CD4-positive, alpha-beta T cell treated with Interleukin-17A for 1 hour (primary cell): ENCODE data around the gene OBSCN.

Experiments used
- DNase-seq: peaks from one replicate; pipeline ENCODE4 v3.0.0-alpha.2; 2020

Gene OBSCN

DNA sequence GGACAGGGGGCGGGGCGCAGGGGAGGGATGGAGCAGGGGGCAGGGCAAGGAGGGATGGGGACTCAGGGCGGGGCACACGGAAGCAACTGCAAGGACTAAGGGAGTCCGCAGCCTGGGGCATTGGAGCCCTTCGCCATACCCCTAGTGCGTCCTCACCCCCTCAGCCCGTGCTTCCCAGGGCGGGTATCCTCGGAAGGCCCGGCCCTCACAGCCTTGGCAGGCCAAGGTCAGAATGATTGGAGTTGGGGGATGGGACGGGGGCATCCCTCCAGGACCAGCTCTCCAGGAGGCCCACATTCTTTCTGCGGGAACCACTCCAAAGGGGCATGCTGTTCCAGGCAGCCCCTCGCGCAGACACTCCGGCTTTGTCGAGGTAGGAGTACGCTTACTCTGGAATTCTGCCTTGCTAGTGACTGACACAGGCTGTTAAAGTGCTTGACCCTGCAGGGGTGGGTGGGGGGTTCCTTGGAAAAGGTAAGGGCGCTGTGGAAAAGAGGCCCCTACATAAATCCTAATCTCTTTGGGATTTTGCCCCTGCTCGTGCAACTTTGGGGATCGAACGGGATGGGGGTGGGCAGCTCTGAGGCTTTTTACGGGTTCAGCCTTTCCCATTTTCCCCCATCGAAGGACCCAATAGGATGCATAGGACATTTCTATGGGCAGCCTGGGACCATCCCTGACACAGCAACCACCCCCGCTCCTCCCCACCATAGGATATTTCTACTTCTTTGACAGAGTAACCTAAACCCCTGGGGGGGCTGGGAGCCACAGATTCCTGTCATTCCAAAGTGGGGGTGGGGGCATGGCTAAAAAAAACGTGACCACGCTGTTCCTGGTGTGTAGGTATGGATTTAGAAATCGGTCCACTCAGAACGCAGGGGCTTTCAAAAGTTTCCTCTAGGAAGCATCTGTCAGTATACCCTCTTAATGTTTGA lies 199.5 kb downstream of the OBSCN start:
- no peak for DNase-seq

DNA sequence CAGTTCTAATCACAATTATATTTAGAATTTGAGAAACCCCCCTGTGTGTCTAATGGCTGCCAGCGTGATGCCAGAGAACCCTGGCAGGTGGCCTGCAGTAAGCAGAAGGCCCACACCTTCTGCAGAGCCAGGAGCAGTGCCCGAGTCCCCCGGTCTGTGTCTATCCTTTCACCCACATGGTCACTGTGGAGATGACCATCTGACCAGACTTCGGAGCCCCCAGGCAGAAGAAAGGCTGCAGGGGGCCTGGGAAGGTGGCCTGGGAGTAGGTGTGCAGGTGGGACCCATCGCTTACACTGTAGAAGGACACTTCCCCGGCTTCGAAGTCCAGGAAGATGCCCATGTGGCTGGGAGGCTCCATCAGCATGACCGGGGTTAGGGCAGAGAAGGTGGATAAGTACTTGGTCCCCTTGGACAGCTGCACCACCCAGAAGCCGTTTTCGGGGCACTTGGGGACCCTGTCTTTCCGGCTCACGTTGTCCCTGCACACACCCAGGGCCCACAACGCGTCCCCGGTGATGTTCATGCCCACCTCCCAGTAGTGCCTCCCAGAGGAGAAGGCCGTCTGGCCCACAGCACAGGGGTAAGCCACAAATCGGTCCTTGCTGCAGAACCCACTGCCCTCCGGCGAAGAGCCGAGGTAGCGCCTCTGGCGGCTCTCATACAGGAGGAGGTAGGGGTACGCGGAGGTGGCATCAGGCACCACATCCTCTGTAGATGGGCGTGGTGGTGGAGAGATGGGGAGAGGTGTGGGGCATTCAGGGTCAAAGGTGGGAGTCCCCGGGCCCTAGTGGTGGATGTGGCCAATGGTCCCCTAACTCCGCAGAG lies 200.4 kb downstream of the OBSCN start:
- DNase-seq, result no peak

DNA sequence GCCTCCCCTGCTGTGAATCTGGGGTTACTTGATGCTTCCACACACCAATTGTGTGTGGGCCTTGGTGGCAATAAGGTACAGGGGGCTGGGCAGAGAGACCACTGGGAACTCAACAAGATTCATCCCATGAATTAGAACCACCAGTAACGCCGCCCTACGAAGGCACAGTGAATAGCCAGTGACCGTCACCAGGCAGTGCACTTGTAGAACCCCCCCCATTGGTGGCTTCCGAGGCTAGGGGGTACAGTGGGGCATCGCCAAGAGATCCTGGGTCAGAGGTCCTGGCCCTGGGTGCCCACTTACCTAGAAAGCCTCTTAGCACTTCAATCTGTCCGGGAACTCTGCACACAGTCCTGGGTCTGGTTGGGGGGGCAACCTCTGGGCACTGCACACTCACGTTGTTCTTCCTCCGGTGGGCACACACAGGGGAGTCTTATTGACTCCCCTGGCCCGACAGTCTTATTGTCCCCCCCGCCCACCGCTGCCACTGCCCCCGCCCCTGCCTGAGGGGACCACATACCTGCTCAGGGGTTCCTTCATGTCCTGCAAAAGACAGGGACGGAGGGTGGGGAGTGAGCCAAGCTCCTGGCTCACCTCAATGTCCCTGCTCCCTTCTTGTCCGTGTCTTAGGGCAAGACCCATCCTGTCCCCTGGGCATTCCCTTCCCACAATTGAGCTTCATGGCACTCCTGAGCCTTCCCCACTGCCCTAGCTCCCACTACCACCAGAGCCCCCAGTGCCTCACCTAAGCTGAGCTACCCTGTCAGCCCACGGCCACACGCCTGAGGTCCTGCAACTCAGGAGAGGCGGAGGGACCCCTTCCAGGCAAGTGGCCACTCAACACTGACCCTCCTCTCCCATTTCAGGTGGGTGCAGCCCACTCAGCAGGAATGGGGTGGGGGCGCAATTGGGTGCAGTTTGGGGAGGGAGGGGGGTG lies 201.3 kb downstream of the OBSCN start:
- no peak for DNase-seq

DNA sequence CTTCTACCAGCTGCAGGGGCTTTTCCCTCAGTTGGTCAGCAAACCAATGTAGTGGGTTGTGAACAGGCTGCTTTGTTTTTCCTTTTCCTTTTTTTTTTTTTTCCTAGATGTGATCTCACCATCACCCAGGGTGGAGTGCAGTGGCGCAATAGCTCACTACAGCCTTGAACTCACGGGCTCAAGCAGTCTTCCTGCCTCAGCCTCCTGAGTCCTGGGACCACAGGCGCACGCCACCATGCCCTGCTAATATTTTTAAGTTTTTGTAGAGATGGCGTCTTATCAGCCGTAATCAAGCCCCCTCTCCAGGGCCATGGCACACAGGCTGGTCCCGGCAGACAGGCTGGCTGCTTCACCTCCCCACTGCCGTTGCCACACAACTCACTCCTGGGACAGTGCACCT lies 202.2 kb downstream of the OBSCN start:
- DNase-seq, result no peak

DNA sequence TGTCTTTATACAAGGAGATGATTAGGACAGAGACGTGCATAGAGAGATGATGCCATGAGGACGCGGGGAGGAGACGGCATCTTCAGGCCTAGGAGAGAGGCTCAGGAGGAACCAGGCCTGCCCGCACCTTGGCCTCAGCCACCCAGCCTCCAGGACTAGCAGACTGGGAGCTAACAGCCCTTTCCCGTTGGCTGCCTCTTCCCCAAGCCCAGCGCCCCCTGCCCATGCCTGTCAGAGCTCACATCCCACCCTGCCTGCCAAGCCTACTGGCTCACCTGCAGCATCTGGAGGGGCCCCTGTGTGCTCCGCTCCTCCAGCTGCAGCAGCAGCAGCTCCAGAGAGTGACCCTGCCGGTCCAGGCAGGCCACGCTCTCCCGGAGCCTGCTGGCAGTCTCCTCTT lies 202.8 kb downstream of the OBSCN start:
- DNase-seq, result no peak

DNA sequence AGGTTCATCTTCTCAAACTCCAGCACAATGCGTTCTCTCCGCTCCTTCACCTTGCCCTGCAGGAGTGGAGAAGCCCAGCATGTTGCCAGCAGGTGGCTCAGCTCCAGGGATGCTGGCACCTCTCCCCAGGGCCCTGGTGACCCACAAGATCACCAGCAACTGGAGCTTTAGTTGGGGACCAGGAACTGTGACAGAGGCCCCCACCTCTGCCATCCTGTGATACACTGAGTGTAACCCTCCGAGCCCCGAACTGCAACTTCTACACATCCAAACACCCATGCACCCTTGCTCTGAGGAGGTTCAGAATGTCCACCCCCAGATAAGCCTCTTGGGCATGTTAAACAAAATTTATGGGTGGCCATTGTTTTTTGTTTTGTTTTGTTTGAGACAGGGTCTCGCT lies 203.3 kb downstream of the OBSCN start:
- no peak for DNase-seq

DNA sequence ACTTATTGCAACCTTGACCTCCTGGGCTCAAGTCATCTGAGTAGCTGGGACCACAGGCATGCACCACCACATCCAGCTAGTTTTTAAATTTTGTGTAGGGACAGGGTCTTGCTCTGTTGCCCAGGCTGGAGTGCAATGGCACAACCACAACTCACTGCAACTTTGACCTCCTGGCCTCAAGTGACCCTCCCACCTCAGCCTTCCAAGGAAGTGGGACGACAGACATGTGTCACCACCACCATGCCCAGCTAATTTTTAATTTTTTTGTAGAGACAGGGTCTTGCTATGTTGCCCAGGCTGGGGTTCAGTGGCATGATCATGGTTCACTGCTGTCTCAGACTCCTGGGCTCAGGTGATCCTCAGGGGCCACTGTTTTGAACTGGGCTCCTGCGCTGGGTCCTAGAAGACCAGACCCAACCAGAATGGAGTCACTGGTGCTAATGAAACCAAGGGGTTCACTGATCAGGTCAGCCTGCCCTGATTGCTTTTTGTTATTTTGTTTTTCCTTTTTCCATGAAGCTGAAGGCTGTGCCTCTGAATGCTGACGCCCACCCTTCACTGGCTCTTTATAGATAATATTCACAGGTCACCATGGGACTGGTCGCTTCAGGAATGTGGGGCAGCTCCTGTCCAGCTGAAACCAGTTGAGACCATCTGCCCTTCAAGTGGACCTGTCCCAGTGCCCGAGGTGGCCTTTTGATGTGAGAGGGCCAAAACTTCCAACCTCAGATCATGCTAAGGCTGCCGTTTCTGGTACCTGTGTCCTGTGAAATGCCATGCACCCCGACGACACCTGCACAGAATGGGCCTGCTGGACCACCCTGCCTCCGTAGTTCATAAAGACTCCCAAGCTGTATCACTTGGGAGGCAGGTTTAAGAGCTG lies 203.9 kb downstream of the OBSCN start:
- no peak for DNase-seq

DNA sequence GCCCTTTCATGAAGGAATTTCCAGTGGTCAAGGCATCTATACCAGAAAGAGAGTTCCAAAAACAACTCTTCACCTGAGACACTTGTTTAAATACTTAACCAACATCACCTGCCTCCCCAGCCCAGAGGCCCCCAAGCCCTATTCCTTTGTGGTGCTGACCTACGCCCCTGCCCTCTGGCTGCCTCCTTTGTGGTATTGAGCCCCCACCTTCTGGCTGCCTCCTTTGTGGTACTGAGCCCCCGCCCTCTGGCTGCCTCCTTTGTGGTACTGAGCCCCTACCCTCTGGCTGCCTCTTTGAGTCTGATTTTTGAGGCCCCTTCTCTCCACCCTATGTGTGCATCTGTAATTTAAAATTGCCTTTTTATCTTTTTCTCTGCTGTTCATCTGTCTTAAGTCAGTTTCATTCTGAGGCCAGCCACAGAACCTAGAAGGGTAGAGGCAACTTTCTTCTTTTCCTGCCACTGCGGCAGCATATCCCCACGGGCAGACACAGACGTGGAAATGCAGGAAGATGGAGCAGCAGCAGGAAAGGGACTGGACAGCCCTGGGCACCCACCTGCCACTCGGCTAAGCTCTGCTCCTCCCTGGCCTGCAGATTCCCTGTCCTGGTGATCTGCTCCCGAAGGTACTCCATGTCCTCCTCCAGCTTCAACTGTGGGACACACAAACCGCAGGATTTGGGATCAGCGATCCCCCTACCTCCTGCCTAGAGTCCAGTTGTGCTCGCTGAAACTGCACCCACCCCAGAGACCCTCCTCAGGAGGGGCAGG lies 205.6 kb downstream of the OBSCN start:
- DNase-seq, result no peak

DNA sequence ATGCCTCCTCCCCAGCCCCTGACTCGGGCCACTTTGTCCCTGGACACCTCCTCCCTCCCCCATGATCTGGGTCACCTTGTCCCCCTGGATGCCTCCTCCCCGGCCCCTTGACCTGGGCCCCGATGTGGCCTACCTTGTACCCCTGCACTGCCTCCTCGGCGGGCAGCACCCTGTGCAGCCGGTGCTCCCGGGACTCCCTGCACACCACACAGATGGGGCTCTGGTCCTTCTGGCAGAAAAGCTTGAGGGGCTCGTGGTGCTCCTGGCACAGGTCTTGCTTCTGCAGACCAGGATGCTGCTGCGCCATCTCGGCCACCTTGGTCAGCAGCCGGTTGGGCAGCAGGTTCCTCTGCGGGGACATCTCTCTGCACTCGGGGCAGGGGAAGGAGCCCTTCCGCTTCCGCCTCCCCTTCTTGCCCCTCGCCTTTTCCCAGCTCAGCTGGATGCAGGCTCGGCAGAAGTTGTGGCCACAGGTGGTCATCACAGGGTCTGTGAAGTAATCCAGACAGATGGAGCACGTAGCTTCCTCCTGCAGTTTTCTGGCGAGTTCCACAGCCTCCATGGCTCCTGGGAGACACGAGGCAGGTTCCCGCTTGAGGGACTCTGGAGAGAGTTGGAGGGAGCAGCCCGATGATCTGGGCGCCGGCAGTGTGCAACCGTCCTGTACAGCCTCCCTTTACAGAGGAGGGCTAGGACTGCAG lies 206.8 kb downstream of the OBSCN start:
- DNase-seq, result no peak

DNA sequence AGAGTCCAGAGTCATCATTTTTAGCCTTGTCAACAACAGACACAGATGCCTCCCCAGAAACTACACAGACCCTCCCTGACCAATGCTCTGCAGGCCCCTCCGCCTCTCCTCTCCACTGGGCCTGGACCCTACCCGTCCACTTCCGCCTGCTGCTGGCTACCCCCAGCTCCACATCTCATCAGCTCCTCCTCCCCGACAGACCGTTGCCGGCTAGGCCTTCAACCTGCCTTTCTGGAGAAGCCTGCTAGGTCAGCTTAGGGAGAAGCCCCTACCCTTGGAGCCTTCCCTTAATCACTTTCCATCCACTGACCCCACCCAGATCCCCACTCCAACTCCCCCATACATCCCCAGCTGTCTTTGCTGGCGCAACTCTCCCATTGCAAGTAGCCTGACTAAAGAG lies 207.4 kb downstream of the OBSCN start:
- no peak for DNase-seq

DNA sequence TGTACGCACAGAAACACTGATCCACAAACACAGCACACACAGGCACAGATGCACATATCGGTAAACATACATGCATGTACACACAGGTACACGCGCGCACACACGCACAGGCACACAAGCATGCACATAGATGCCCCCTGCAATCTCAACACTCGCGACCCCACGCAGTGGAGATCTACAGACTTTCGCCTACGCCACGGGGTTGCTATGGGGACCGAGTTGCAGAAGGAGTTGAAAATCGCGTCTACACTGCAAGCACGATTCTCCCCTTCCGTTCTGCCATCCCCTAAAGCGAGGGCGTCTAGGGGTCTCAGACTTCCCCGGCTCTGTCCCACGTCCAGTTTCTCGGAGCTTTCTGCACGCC lies 208.0 kb downstream of the OBSCN start:
- DNase-seq, result no peak

DNA sequence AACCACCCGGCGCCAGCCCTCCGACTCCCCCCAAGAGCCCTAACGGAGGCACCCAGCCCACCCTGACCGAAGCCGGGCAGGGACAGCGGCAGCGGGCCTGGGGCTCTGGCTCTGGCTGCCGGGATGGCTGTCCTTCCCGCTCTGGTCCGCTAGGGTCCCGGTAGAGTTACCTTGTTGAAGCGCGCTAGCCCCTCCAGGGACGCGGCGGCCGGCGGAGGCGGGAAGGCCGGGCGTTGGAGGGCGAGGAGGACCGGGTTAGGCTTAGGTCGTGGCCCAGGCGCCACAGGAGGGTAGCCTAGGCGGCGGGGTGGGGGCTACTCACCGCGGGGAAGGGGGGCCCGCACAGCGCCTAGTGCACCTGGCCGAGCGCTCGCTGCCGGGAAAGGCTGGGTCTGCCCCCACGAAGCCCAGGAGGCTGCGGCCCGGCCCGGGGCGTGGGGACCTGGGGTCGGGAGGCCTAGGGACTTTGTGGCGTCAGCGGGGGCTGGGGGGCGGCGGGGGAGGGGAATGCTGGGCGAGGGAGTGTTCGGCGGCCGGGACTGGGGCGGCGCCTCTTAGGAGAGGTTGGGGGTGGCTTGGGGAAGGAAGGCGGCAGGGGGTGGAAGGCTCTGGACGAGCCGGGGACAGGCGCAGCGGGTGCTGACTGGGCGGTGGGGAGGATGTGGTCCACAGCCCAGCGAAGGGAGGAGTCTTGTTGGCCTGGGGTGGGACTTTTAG lies 208.5 kb downstream of the OBSCN start, which contains the start of gene TRIM17:
Gene TRIM17, minus strand, starts transcription at position 645 of the 717 bp plus-strand sequence. CDS start 1,789 bp downstream, outside the sequence.
- DNase-seq, result peak; percentile 38

DNA sequence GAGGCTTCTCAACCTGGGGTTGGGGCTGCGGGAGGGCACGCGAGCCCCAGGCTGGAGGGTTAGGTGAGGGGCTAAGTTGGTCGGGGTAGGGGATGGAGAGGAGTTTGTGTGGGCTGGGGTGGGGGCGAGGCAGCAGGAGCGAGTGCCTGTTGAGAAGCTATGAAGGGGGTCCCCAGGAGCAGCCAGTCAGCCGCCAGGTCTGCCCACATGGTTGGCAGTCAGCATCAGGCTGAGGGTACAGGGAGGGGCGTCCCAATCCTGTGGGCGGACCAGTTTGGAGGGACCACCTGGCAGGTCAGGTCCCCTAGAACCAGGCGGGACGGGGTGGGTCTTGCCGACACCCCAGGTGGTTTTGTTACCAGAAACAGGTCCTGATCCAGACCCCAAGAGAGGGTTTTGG lies 209.2 kb downstream of the OBSCN start:
- no peak for DNase-seq

DNA sequence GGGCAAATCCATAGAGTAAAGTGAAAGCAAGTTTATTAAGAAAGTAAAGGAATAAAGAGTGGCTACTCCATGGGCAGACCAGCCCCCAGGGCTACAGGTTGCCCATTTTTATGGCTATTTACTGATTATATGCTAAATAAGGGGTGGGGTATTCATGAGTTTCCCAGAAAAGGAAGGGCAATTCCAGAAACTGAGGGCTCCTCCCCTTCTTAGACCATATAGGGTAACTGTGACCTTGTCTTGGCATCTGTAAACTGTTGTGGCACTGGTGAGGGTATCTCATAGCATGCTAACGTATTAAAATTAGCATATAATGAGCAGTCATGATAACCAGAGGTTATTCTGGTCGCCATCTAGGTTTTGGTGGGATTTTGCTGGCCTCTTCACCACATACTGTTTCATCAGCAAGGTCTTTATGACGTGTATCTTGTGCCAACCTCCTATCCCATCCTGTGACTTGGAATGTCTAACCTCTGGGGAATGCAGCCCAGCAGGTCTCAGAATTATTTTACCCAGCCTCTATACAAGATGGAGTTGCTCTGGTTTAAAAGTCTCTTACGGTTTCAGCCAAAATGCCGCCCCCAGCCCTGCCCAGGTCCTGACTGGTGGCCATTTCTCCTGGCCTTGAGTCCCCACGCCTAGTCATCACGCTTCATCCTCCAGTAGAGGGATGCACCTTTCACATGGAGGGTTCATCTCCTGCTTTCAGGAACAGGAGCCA lies 209.8 kb downstream of the OBSCN start:
- no peak for DNase-seq

DNA sequence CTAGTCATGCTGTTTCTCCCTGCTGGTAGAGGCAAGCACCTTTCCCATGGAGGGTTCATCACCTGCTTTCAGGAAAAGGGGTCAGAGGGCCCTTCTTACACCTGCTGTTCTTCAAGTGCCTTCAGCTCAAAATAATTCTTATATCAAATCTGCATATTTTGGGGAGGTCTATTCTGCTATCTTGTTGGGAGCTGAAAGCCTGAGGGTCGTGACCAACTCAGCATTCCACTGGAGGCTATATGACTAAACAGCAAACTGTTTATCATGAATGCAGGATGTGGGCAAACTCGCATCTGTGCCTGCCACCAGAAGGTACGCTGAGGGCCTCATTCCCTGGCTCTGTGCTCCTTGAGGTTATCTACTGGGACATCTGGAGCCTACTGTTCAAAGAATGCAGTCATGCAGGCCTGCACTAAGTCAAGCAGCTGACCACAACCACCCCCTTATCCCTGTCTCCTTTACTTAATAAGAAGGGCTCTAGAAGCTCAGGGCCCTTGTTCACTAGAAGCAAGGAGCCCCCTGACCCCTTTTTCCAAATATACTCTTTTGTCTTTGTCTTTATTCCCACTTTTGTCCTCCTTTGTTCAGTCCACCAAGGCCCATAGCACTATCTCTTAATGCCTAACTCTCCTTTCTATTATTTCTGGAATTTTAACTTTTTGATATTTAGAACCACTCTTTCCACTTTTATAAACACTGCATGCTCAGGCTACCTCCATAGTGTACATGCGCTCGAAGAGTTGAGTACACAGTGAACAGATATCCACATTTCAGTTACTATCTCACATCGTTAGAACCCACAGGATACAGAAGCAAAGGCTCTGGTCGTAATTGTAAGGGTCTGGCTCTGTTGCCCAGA lies 213.4 kb downstream of the OBSCN start:
- DNase-seq, result no peak

DNA sequence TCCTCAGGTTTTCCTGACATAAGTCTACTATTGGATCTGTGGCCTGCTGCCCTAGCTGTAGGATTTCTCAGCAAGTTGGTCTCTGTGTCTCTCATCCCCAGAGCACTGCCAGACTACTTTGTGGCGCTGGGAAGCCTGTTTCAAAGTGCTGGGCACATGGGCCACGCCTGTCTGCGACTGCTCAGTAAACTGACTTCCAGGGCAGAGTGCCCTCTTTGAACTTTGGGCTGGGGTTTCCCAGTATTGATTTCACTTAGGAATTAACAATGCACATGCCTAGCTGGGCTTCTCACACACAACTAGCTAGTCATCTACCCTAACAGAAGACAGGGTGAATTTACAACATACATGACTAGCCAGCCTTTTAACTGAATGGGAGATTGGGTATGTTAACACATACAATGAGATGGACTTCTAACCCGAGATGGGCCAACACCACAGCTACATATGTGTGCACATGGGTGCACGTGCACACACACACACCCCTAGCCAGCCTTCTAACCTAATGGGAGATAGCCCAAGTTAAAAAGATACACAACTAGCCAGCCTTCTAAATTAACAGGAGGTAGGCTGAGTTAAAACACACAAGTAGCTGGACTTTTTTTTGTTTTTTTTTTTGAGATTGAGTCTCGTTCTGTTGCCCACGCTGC lies 215.7 kb downstream of the OBSCN start:
- no peak for DNase-seq
